Measurements from ENCODE around the gene PLCB1. TPM values are rescaled to one million over a fixed set of nuclear protein-coding genes. Genes with fewer than 3 reads are reported as not detected.

Gene PLCB1
- total and polyA plus RNA-seq, 2 of the 4 experiments (the other 2 are of a cell fraction), result 5.6 to 16.1 TPM

DNA sequence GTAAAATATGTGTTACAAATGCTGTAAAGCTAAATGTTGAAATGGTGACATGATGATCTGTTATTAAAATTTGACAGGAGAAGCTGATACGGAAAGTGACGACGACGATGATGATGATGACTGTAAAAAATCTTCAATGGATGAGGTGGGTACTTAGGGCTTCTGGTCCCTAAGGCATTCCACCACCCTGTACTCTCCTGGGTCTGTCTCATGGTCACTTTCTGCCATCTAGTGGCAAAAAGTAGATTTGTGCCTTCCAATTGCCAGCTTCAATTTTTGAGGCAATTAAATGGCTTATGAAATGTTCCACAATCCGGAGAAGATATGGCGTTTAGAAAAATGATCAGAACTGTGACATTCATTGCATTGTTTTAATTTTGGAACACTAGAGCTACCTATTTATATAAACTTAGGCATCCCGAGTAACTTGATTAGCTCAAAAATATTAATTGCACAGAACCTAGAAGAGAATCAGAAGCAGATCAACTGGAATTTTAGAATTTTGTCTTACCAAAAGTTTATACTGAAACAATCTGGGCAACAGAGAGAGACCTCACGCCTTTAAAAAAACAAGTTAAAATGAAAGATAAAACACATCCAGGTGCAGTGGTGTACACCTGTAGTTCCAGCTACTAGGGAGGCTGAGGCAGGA, 590.3 kb downstream of the PLCB1 start:
- no CpG with 5 or more reads among the region's 8 CpGs for WGBS, 2 experiments (ENCODE audit: extremely low coverage in 2 of 2, insufficient read length in 1 of 2)
- Histone ChIP-seq H3K79me1 (ENCODE audit: low read depth in 1 of 2, low read length in 2 of 2) (no peaks in the 10 kb centered on the region), H3K27ac (ENCODE audit: insufficient read depth, low read length) (no peak overlapping the region), H4K91ac (ENCODE audit: insufficient read depth, low read depth, low read length) (no peak overlapping the region), H2AK9ac (replicated peaks; ENCODE audit: low read depth, low read length, poor library complexity) (no peak overlapping the region), H3K23ac (ENCODE audit: low read depth, low read length) (no peak overlapping the region), H3K14ac (replicated peaks; ENCODE audit: low read depth, low read length) (no peak overlapping the region), H3K56ac (ENCODE audit: extremely low read depth, insufficient read depth, low read length) (no peak overlapping the region), H3K4me2 (ENCODE audit: low read depth, low read length) (no peak overlapping the region), H2AK5ac (ENCODE audit: low read depth, low read length) (no peak overlapping the region), H2BK20ac (ENCODE audit: low read depth, low read length) (no peak overlapping the region), H2BK120ac (ENCODE audit: low read depth, low read length) (no peak overlapping the region), H4K5ac (ENCODE audit: low read depth, low read length) (no peak overlapping the region), H3K9ac (ENCODE audit: low read depth, low read length) (no peak overlapping the region), H3K4ac (ENCODE audit: low read depth, low read length) (no peak overlapping the region), H4K20me1 (ENCODE audit: insufficient read depth, low read length) (no peaks in the 10 kb centered on the region), H3K4me1 (ENCODE audit: control insufficient read depth, insufficient read depth, low read length) (no peaks in the 10 kb centered on the region), H3K9me1 (ENCODE audit: insufficient read depth, low read length) (no peaks in the 10 kb centered on the region), H3K9me3 (ENCODE audit: control insufficient read depth, insufficient read depth, low read length) (no peaks in the 10 kb centered on the region), H2AFZ (replicated peaks; ENCODE audit: low read length, poor library complexity) (no peak overlapping the region), H3K4me3 (ENCODE audit: insufficient read depth, low read depth, low read length) (no peak overlapping the region), H3K36me3 (ENCODE audit: control insufficient read depth, insufficient read depth, low read length) (no peaks in the 10 kb centered on the region; the same call in 1 of the 2 replicates), H4K8ac (ENCODE audit: low read depth in 2 of 2, low read length in 2 of 2) (no peak overlapping the region), H3K27me3 (ENCODE audit: control insufficient read depth, insufficient read depth, low read length) (no peaks in the 10 kb centered on the region), H2BK5ac (ENCODE audit: low read depth, low read length, poor library complexity, severe bottlenecking) (no peak overlapping the region), H2BK15ac (ENCODE audit: low read depth, low read length) (no peak overlapping the region), H3K18ac (ENCODE audit: low read depth, low read length) (no peak overlapping the region)
- BruUV-seq (replicated peaks), result no TSS peak
- DNase-seq, result peak; percentile 77
- in situ Hi-C loops (cut with MboI; ENCODE audit: low sequenced_read_pairs), result loop anchor here (5.0 to 25.0 kb wide), 4 partner anchors 310 to 790 kb away; no protein-coding TSS in a partner anchor
- peak; percentile 98 for TF ChIP-seq RAD21 (IDR thresholded peaks at IDR 0.05; ENCODE audit: low read length)
- TF ChIP-seq CEBPB (IDR thresholded peaks at IDR 0.05; ENCODE audit: low read depth, low read length), result no peak
- TF ChIP-seq, protein P1, sequence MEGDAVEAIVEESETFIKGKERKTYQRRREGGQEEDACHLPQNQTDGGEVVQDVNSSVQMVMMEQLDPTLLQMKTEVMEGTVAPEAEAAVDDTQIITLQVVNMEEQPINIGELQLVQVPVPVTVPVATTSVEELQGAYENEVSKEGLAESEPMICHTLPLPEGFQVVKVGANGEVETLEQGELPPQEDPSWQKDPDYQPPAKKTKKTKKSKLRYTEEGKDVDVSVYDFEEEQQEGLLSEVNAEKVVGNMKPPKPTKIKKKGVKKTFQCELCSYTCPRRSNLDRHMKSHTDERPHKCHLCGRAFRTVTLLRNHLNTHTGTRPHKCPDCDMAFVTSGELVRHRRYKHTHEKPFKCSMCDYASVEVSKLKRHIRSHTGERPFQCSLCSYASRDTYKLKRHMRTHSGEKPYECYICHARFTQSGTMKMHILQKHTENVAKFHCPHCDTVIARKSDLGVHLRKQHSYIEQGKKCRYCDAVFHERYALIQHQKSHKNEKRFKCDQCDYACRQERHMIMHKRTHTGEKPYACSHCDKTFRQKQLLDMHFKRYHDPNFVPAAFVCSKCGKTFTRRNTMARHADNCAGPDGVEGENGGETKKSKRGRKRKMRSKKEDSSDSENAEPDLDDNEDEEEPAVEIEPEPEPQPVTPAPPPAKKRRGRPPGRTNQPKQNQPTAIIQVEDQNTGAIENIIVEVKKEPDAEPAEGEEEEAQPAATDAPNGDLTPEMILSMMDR (conservative IDR thresholded peaks at IDR 0.05; ENCODE audit: low read depth, low read length), result peak; percentile 94
- no peak for TF ChIP-seq MAZ (IDR thresholded peaks at IDR 0.05; ENCODE audit: borderline replicate concordance, low read depth, low read length)
- TF ChIP-seq RFX5 (IDR thresholded peaks at IDR 0.05; ENCODE audit: low read depth, low read length), result no peak
- peak; percentile 89 for TF ChIP-seq SMC3 (IDR thresholded peaks at IDR 0.05; ENCODE audit: low read depth, low read length)
- ATAC-seq (ENCODE audit: low read depth), result peak; percentile 86
- dilution Hi-C loops (cut with HindIII; ENCODE audit: low sequenced_read_pairs, unreplicated experiment), result no loop called here
- POLR2A ChIA-PET (ENCODE audit: unreplicated experiment), result no interaction called here
- intact Hi-C loops (cut with micrococcal nuclease), result loop anchor here (1.0 to 5.0 kb wide), 4 partner anchors 185 to 1955 kb away; partner anchors contain the start of gene BMP2
- CTCF ChIA-PET, result interaction anchor here (0.5 to 3.6 kb wide), 32 partner anchors 9 to 796 kb away, joined by 3 to 73 read pairs (median 4); partner anchors contain the start of gene PLCB1
